ENCODE measurements around the gene ZC2HC1B. TPM values are rescaled to one million over a fixed set of nuclear protein-coding genes. Genes with fewer than 3 reads are reported as not detected.

Gene ZC2HC1B
- total RNA-seq, 1 donor from 2014 or later: not detected

DNA sequence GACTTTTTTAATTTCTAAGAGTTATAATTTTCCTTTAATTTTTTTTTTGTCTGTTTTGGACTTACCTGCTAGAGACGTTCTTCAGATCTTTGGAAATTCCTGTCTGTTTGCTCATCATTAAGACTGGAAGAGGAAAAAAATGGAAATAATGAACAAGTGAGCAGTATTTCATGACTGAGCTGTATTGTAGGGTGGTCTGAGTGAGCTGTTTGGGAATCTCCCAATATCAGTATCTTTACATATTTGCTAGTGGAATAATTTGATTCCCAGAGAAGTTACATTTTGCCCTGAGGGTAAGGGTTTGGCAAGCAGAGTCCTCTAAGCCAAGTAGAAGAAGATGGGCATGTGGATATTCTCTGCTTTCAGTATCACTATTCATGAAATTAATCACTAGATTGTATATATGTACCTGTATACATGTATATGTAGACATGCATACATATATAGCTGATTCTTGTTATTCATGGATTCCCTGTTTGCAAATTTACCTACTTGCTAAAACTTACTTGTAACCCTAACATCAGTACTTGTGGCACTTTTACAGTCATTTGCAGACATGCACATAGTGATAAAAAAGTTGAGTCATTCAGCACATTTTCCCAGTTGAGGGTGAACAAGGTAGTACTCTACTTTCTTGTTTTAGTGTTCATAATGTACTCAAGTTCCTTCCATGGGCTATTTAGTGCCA, 13.5 kb downstream of the ZC2HC1B start:
- H3K9me3 Mint-ChIP-seq: peaks cover 33% of the 10 kb centered on the region
- no peak overlapping the region for H3K4me3 ChIP-seq
- no peak for DNase-seq (ENCODE audit: low spot score)
- no peak overlapping the region for H3K27ac ChIP-seq
- H3K4me3 Mint-ChIP-seq: no peak overlapping the region
- H3K9me3 ChIP-seq (ENCODE audit: low read depth): no peaks in the 10 kb centered on the region
- no peak for TF ChIP-seq EZH2 (IDR thresholded peaks at IDR 0.05)
- no peak overlapping the region for H3K27ac Mint-ChIP-seq
- no peak overlapping the region for H3K4me2 ChIP-seq
- no peak overlapping the region for H3K9ac ChIP-seq
- peaks cover 4% of the 10 kb centered on the region for H3K27me3 Mint-ChIP-seq (ENCODE audit: insufficient read depth, low read depth)
- H4K20me1 ChIP-seq (ENCODE audit: low read depth): no peaks in the 10 kb centered on the region
- H2AFZ ChIP-seq (replicated peaks): no peak overlapping the region
- H3K4me1 Mint-ChIP-seq: no peaks in the 10 kb centered on the region
- no peaks in the 10 kb centered on the region for H3K79me2 ChIP-seq (ENCODE audit: low read depth)
- no peaks in the 10 kb centered on the region for H3K36me3 Mint-ChIP-seq
- no peaks in the 10 kb centered on the region for H3K4me1 ChIP-seq
- H3K36me3 ChIP-seq: no peaks in the 10 kb centered on the region
- H3K27me3 ChIP-seq: no peaks in the 10 kb centered on the region
- H3F3A ChIP-seq (ENCODE audit: low read depth): no peaks in the 10 kb centered on the region

DNA sequence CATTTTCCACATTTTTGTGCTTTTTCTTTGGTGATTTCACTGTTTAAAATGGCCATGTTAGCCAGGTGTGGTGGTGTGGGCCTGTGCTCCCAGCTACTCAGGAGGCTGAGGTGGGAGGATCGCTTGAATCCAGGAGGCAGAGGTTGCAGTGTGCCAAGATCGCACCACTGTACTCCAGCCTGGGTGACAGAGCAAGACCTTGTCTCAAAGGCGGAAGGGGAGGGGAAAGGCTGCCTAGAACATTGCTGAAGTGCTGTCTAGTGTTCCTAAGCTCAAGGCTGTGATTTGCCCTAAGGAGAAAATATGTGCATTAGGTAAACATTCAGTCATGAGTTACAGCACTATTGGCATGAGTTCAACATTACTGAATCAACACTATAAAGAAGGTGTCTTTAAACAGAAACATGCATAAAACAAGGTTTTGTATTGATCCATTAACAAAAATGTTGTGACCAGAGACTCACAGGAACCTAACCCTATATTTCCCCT, 14.0 kb downstream of the ZC2HC1B start:
- no peak overlapping the region for H3K9ac ChIP-seq
- no peaks in the 10 kb centered on the region for H3K27me3 ChIP-seq
- H3F3A ChIP-seq (ENCODE audit: low read depth): no peaks in the 10 kb centered on the region
- H3K79me2 ChIP-seq (ENCODE audit: low read depth): no peaks in the 10 kb centered on the region
- no peaks in the 10 kb centered on the region for H3K36me3 ChIP-seq
- Mint-ChIP-seq H3K4me1 (no peaks in the 10 kb centered on the region), H3K36me3 (no peaks in the 10 kb centered on the region), H3K9me3 (peaks cover 33% of the 10 kb centered on the region), H3K4me3 (no peak overlapping the region), H3K27ac (no peak overlapping the region), H3K27me3 (ENCODE audit: insufficient read depth, low read depth) (peaks cover 4% of the 10 kb centered on the region)
- no peak overlapping the region for H3K4me2 ChIP-seq
- H3K9me3 ChIP-seq (ENCODE audit: low read depth): no peaks in the 10 kb centered on the region
- H2AFZ ChIP-seq (replicated peaks): no peak overlapping the region
- no peaks in the 10 kb centered on the region for H3K4me1 ChIP-seq
- TF ChIP-seq, protein P1, sequence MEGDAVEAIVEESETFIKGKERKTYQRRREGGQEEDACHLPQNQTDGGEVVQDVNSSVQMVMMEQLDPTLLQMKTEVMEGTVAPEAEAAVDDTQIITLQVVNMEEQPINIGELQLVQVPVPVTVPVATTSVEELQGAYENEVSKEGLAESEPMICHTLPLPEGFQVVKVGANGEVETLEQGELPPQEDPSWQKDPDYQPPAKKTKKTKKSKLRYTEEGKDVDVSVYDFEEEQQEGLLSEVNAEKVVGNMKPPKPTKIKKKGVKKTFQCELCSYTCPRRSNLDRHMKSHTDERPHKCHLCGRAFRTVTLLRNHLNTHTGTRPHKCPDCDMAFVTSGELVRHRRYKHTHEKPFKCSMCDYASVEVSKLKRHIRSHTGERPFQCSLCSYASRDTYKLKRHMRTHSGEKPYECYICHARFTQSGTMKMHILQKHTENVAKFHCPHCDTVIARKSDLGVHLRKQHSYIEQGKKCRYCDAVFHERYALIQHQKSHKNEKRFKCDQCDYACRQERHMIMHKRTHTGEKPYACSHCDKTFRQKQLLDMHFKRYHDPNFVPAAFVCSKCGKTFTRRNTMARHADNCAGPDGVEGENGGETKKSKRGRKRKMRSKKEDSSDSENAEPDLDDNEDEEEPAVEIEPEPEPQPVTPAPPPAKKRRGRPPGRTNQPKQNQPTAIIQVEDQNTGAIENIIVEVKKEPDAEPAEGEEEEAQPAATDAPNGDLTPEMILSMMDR (IDR thresholded peaks at IDR 0.05): no peak
- TF ChIP-seq EZH2 (IDR thresholded peaks at IDR 0.05) (no peak), EZH2phosphoT487 (IDR thresholded peaks at IDR 0.05) (no peak)
- no peak overlapping the region for H3K27ac ChIP-seq
- no peaks in the 10 kb centered on the region for H4K20me1 ChIP-seq (ENCODE audit: low read depth)
- DNase-seq (ENCODE audit: low spot score): no peak
- H3K4me3 ChIP-seq: no peak overlapping the region

DNA sequence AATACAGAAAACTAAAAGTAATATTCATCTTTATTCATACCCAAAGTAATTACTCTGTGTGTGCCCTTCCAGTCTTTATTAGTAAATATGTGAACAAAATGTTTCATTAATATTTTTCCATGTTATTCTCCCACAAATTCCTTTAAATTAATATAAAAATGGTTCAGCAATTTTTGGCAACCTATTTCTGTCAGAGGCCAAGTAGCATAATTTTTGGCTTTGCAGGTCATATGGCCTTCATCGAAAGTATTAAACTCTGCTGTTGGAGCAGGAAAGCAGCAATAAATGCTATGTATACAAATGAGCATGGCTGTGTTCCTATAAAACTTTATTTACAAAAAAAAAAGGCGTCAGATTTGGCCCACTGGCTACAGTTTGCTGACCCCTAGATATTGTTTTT, 16.1 kb downstream of the ZC2HC1B start:
- Mint-ChIP-seq H3K4me3 (no peak overlapping the region), H3K4me1 (no peaks in the 10 kb centered on the region), H3K27ac (no peak overlapping the region), H3K36me3 (no peaks in the 10 kb centered on the region), H3K9me3 (peaks cover 21% of the 10 kb centered on the region), H3K27me3 (ENCODE audit: insufficient read depth, low read depth) (peaks cover 2% of the 10 kb centered on the region)
- Histone ChIP-seq H3K79me2 (ENCODE audit: low read depth) (no peaks in the 10 kb centered on the region), H2AFZ (replicated peaks) (no peak overlapping the region), H3F3A (ENCODE audit: low read depth) (no peaks in the 10 kb centered on the region), H3K27me3 (no peaks in the 10 kb centered on the region), H3K9ac (no peak overlapping the region), H3K4me2 (no peak overlapping the region), H3K4me1 (no peaks in the 10 kb centered on the region), H3K36me3 (no peaks in the 10 kb centered on the region), H3K9me3 (ENCODE audit: low read depth) (no peaks in the 10 kb centered on the region), H3K4me3 (no peak overlapping the region), H3K27ac (no peak overlapping the region), H4K20me1 (ENCODE audit: low read depth) (no peaks in the 10 kb centered on the region)
- TF ChIP-seq, protein P1 (IDR thresholded peaks at IDR 0.05): no peak
- TF ChIP-seq EZH2phosphoT487 (IDR thresholded peaks at IDR 0.05) (no peak), EZH2 (IDR thresholded peaks at IDR 0.05) (no peak)
- DNase-seq (ENCODE audit: low spot score): no peak

DNA sequence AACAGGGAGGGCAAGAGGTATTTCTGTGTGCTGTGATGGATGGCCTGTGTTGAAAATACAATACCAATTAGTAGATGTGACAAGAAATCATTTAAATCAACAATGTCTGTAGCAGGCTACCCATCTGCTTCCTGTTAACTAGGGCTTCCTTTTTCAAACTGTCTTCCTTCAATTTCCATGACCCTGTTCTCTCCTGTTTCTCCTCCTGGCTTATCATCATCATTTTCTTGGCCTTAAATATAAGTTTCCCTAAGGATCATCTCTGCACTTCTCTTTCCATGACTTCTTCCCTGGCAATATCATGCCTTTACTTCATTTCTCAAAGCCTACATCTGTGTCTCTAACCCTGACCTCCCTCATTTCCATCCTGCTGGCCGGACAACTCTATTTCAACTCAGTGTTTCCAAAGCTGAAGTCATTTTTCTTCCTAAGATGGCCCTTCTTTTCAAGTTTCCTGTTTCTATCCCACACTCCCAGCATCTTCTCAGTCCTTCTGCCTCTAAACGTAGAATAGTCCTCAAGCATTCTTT, 18.2 kb downstream of the ZC2HC1B start:
- Histone ChIP-seq H3K27me3 (no peaks in the 10 kb centered on the region), H3K79me2 (ENCODE audit: low read depth) (no peaks in the 10 kb centered on the region), H3F3A (ENCODE audit: low read depth) (no peaks in the 10 kb centered on the region), H3K4me3 (no peak overlapping the region), H3K4me1 (no peaks in the 10 kb centered on the region), H3K36me3 (no peaks in the 10 kb centered on the region), H3K9ac (no peak overlapping the region), H3K9me3 (ENCODE audit: low read depth) (no peaks in the 10 kb centered on the region), H2AFZ (replicated peaks) (no peak overlapping the region), H3K27ac (no peak overlapping the region), H3K4me2 (no peak overlapping the region), H4K20me1 (ENCODE audit: low read depth) (no peaks in the 10 kb centered on the region)
- Mint-ChIP-seq H3K27ac (no peak overlapping the region), H3K27me3 (ENCODE audit: insufficient read depth, low read depth) (peaks cover 2% of the 10 kb centered on the region), H3K36me3 (peaks cover 2% of the 10 kb centered on the region), H3K9me3 (peaks cover 19% of the 10 kb centered on the region), H3K4me1 (no peaks in the 10 kb centered on the region), H3K4me3 (no peak overlapping the region)
- no peak for TF ChIP-seq EZH2phosphoT487 (IDR thresholded peaks at IDR 0.05)
- TF ChIP-seq, protein P1 (IDR thresholded peaks at IDR 0.05): no peak
- TF ChIP-seq EZH2 (IDR thresholded peaks at IDR 0.05): no peak
- no peak for DNase-seq (ENCODE audit: low spot score)
